Measurements from ENCODE around the gene MCC.
A peak's percentile ranks its signal among the peaks of the same experiment; 100 is the strongest.

The MCC gene

GRCh38 chr5:113064806-113065205 lies 423.4 kb downstream of the MCC start:
- Histone ChIP-seq H3K27me3 (ENCODE audit: control insufficient read depth, insufficient read depth, low read length) (no peaks in the 10 kb centered on the region), H3K9ac (ENCODE audit: low read depth, low read length) (no peak overlapping the region), H3K4me1 (ENCODE audit: control insufficient read depth, insufficient read depth, low read length) (peaks cover 6% of the 10 kb centered on the region), H3K4me3 (ENCODE audit: low read depth, low read length) (no peak overlapping the region), H3K9me3 (ENCODE audit: control insufficient read depth, insufficient read depth, low read length) (no peaks in the 10 kb centered on the region), H3K36me3 (ENCODE audit: control insufficient read depth, insufficient read depth, low read length) (peaks cover 28% of the 10 kb centered on the region), H3K27ac (ENCODE audit: low read depth, low read length) (no peak overlapping the region)

GRCh38 chr5:113063927-113064326 lies 424.3 kb downstream of the MCC start:
- Histone ChIP-seq H3K27ac (ENCODE audit: low read depth, low read length) (no peak overlapping the region), H3K36me3 (ENCODE audit: control insufficient read depth, insufficient read depth, low read length) (peaks cover 32% of the 10 kb centered on the region)

GRCh38 chr5:113062869-113063508 lies 425.3 kb downstream of the MCC start:
- H3K27ac ChIP-seq (ENCODE audit: low read depth, low read length), result no peak overlapping the region
- H3K36me3 ChIP-seq (ENCODE audit: control insufficient read depth, insufficient read depth, low read length), result peaks cover 32% of the 10 kb centered on the region
- H3K27me3 ChIP-seq (ENCODE audit: control insufficient read depth, insufficient read depth, low read length), result no peaks in the 10 kb centered on the region
- no peaks in the 10 kb centered on the region for H3K4me1 ChIP-seq (ENCODE audit: control insufficient read depth, insufficient read depth, low read length)
- no peaks in the 10 kb centered on the region for H3K9me3 ChIP-seq (ENCODE audit: control insufficient read depth, insufficient read depth, low read length)
- no peak overlapping the region for H3K9ac ChIP-seq (ENCODE audit: low read depth, low read length)
- no peak overlapping the region for H3K4me3 ChIP-seq (ENCODE audit: low read depth, low read length)

More at GRCh38 chr5:113063927-113064326, 424.3 kb downstream of the MCC start:
- no peaks in the 10 kb centered on the region for H3K4me1 ChIP-seq (ENCODE audit: control insufficient read depth, insufficient read depth, low read length)
- H3K4me3 ChIP-seq (ENCODE audit: low read depth, low read length), result no peak overlapping the region
- no peak overlapping the region for H3K9ac ChIP-seq (ENCODE audit: low read depth, low read length)
- no peaks in the 10 kb centered on the region for H3K9me3 ChIP-seq (ENCODE audit: control insufficient read depth, insufficient read depth, low read length)
- H3K27me3 ChIP-seq (ENCODE audit: control insufficient read depth, insufficient read depth, low read length), result no peaks in the 10 kb centered on the region

- no peaks in the 10 kb centered on the region for H3K4me1 ChIP-seq (ENCODE audit: control insufficient read depth, insufficient read depth, low read length)
- H3K9ac ChIP-seq (ENCODE audit: low read depth, low read length), result no peak overlapping the region
- no peak overlapping the region for H3K27ac ChIP-seq (ENCODE audit: low read depth, low read length)
- no peaks in the 10 kb centered on the region for H3K9me3 ChIP-seq (ENCODE audit: control insufficient read depth, insufficient read depth, low read length)
- no peaks in the 10 kb centered on the region for H3K27me3 ChIP-seq (ENCODE audit: control insufficient read depth, insufficient read depth, low read length)
- peaks cover 32% of the 10 kb centered on the region for H3K36me3 ChIP-seq (ENCODE audit: control insufficient read depth, insufficient read depth, low read length)
- H3K4me3 ChIP-seq (ENCODE audit: low read depth, low read length), result no peak overlapping the region
These were observed 426.1 kb downstream of the MCC start for GRCh38 chr5:113061846-113062780.

DNA sequence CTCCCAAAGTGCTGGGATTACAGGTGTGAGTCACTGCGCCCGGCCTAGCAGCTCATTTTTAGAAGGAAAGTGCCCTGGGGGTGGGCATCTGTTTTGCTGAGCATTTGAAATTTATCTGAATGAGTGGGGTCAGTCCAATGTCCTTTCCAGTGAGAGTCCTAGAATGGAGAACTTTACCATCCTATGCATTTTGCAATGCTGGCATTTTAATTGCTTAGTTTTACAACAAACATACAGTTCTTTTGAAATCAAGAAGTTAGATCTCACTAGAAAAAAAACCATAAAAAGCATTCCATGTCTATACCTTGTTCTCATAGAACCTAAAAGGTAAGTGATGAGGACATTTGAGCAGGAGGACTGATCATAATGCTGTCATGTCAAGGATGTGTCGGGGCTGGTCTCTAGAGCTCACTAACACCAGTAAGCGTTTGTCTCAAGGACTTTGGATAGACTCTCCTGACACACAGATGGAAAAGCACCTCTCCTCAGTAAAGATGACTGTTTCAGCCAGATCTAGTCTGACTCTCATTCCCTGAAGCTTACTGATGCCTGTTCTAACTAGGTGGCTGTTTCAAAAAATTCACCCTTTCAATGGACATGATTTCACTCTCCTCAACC lies 427.7 kb downstream of the MCC start:
- Histone ChIP-seq H3K4me3 (ENCODE audit: low read depth, low read length) (no peak overlapping the region), H3K9ac (ENCODE audit: low read depth, low read length) (no peak overlapping the region), H3K27ac (ENCODE audit: low read depth, low read length) (no peak overlapping the region), H3K36me3 (ENCODE audit: control insufficient read depth, insufficient read depth, low read length) (peaks cover 26% of the 10 kb centered on the region), H3K27me3 (ENCODE audit: control insufficient read depth, insufficient read depth, low read length) (no peaks in the 10 kb centered on the region), H3K4me1 (ENCODE audit: control insufficient read depth, insufficient read depth, low read length) (no peaks in the 10 kb centered on the region), H3K9me3 (ENCODE audit: control insufficient read depth, insufficient read depth, low read length) (no peaks in the 10 kb centered on the region)

GRCh38 chr5:113059232-113060040 lies 428.8 kb downstream of the MCC start:
- Histone ChIP-seq H3K9ac (ENCODE audit: low read depth, low read length) (no peak overlapping the region), H3K4me3 (ENCODE audit: low read depth, low read length) (no peak overlapping the region), H3K9me3 (ENCODE audit: control insufficient read depth, insufficient read depth, low read length) (no peaks in the 10 kb centered on the region), H3K27me3 (ENCODE audit: control insufficient read depth, insufficient read depth, low read length) (no peaks in the 10 kb centered on the region), H3K36me3 (ENCODE audit: control insufficient read depth, insufficient read depth, low read length) (peaks cover 26% of the 10 kb centered on the region), H3K4me1 (ENCODE audit: control insufficient read depth, insufficient read depth, low read length) (no peaks in the 10 kb centered on the region), H3K27ac (ENCODE audit: low read depth, low read length) (peak overlapping the region; percentile 31)

GRCh38 chr5:113058706-113059226 lies 429.5 kb downstream of the MCC start:
- no peaks in the 10 kb centered on the region for H3K27me3 ChIP-seq (ENCODE audit: control insufficient read depth, insufficient read depth, low read length)
- H3K9ac ChIP-seq (ENCODE audit: low read depth, low read length), result no peak overlapping the region
- H3K9me3 ChIP-seq (ENCODE audit: control insufficient read depth, insufficient read depth, low read length), result no peaks in the 10 kb centered on the region
- H3K4me1 ChIP-seq (ENCODE audit: control insufficient read depth, insufficient read depth, low read length), result no peaks in the 10 kb centered on the region
- H3K4me3 ChIP-seq (ENCODE audit: low read depth, low read length), result no peak overlapping the region
- H3K36me3 ChIP-seq (ENCODE audit: control insufficient read depth, insufficient read depth, low read length), result peaks cover 25% of the 10 kb centered on the region
- H3K27ac ChIP-seq (ENCODE audit: low read depth, low read length), result no peak overlapping the region

DNA sequence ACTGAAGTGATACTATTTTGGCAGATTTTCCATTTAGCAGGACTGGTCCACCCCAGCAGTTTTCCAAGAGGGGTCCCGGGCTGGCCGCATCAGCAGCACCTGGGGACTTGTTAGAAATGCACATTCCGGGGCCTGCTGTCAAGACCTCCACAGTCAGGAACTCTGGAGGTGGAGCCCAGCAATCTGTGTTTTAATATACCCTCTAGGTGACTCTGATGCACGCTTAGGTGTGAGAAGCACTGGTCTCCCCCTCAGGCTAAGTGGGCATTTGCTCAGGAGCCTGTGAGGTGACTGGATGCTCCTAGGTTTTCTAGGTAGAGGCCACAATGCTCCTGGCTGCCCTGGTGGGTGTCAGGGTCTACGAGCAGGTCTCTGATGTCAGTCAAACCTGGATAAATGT lies 430.0 kb downstream of the MCC start:
- peaks cover 24% of the 10 kb centered on the region for H3K36me3 ChIP-seq (ENCODE audit: control insufficient read depth, insufficient read depth, low read length)

DNA sequence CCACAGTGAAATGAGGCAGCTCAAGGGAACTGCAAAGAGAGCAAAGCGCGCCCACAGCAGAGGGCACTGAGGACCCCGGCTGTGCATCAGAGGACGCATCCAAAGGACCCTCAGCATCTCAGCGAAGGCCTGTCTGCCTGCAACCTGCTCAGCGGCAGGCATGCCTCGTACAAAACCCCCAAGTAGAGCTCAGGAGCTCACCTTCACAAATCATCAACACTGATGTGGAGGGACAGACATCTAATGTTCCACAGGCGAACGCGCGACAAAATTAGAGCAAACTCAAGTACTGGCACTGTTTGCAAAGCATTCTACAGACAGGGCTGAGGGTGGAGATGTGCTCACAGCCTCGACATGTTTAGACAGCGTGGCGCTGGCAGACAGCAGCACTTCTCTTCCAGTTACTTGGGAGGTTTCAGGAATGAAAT lies 430.7 kb downstream of the MCC start:
- Histone ChIP-seq H3K27ac (ENCODE audit: low read depth, low read length) (no peak overlapping the region), H3K4me3 (ENCODE audit: low read depth, low read length) (no peak overlapping the region), H3K4me1 (ENCODE audit: control insufficient read depth, insufficient read depth, low read length) (no peaks in the 10 kb centered on the region), H3K27me3 (ENCODE audit: control insufficient read depth, insufficient read depth, low read length) (no peaks in the 10 kb centered on the region), H3K9ac (ENCODE audit: low read depth, low read length) (no peak overlapping the region), H3K36me3 (ENCODE audit: control insufficient read depth, insufficient read depth, low read length) (peaks cover 17% of the 10 kb centered on the region; the same call in 1 of the 2 replicates), H3K9me3 (ENCODE audit: control insufficient read depth, insufficient read depth, low read length) (no peaks in the 10 kb centered on the region)

More for the DNA sequence above, 430.0 kb downstream of the MCC start:
- Histone ChIP-seq H3K9me3 (ENCODE audit: control insufficient read depth, insufficient read depth, low read length) (no peaks in the 10 kb centered on the region), H3K27ac (ENCODE audit: low read depth, low read length) (no peak overlapping the region), H3K9ac (ENCODE audit: low read depth, low read length) (no peak overlapping the region), H3K4me3 (ENCODE audit: low read depth, low read length) (no peak overlapping the region), H3K27me3 (ENCODE audit: control insufficient read depth, insufficient read depth, low read length) (no peaks in the 10 kb centered on the region), H3K4me1 (ENCODE audit: control insufficient read depth, insufficient read depth, low read length) (no peaks in the 10 kb centered on the region)

DNA sequence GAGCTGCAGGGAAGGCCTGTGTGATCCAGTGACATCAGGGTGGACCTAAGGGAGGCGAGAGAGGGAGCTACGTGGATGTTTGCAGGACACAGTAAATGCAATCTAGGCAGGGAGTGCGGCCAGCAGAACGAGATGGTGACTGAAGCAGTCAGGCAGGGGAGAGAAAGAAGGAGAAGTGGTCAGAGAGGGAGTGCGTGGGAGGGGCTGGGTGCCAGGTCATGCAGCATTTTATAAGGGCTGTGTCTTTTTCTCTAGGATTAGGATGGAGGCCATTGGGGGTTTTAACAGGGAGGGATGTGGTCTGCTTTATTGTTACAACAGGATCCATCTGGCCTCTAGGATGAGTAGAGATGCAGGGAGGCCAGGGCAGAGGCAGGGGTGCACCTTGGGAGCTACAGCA lies 431.3 kb downstream of the MCC start:
- Histone ChIP-seq H3K9me3 (ENCODE audit: control insufficient read depth, insufficient read depth, low read length) (no peaks in the 10 kb centered on the region), H3K36me3 (ENCODE audit: control insufficient read depth, insufficient read depth, low read length) (peaks cover 14% of the 10 kb centered on the region; the same call in 1 of the 2 replicates), H3K27me3 (ENCODE audit: control insufficient read depth, insufficient read depth, low read length) (no peaks in the 10 kb centered on the region), H3K4me3 (ENCODE audit: low read depth, low read length) (no peak overlapping the region), H3K27ac (ENCODE audit: low read depth, low read length) (no peak overlapping the region), H3K4me1 (ENCODE audit: control insufficient read depth, insufficient read depth, low read length) (no peaks in the 10 kb centered on the region), H3K9ac (ENCODE audit: low read depth, low read length) (no peak overlapping the region)
